ENCODE data around the gene PWP2. TPM values are rescaled to one million over a fixed set of nuclear protein-coding genes. Genes with fewer than 3 reads are reported as not detected.
"Not testable (repeated sequence)": the region's sequence is repeated elsewhere in the genome, so short reads cannot be mapped to it uniquely, and the experiment has no call there.

The PWP2 gene
- total RNA-seq, 1 donor from 2014 or later: 7.4 TPM

GRCh38 chr21:44094832-44095231, 12.4 kb upstream of the PWP2 start:
- no peak for DNase-seq
- peaks cover 8% of the 10 kb centered on the region for H3K4me1 ChIP-seq
- peaks cover 55% of the 10 kb centered on the region for H3K36me3 ChIP-seq
- no peak overlapping the region for H3K4me3 ChIP-seq
- H3K27me3 ChIP-seq (ENCODE audit: low read depth): no peaks in the 10 kb centered on the region
- H3K27ac ChIP-seq (replicated peaks): peak overlapping the region; percentile 82
- intact Hi-C loops (cut with micrococcal nuclease): no loop called here
- no peak for TF ChIP-seq CTCF (IDR thresholded peaks at IDR 0.05; ENCODE audit: borderline replicate concordance)
- no peaks in the 10 kb centered on the region for H3K9me3 ChIP-seq (replicated peaks)

- H3K27me3 ChIP-seq (ENCODE audit: low read depth); DNase-seq; H3K4me1 ChIP-seq; H3K4me3 ChIP-seq; H3K27ac ChIP-seq (replicated peaks); H3K9me3 ChIP-seq (replicated peaks); intact Hi-C loops (cut with micrococcal nuclease): not testable (repeated sequence)
- peaks cover 18% of the 10 kb centered on the region for H3K36me3 ChIP-seq
Observed at GRCh38 chr21:44098507-44098906, 8.7 kb upstream of the PWP2 start.

GRCh38 chr21:44098964-44099363, 8.2 kb upstream of the PWP2 start:
- H3K4me1 ChIP-seq; intact Hi-C loops (cut with micrococcal nuclease); H3K27ac ChIP-seq (replicated peaks); H3K27me3 ChIP-seq (ENCODE audit: low read depth); H3K9me3 ChIP-seq (replicated peaks); DNase-seq; H3K4me3 ChIP-seq: not testable (repeated sequence)
- H3K36me3 ChIP-seq: peaks cover 13% of the 10 kb centered on the region

GRCh38 chr21:44107589-44107988, 390 bp downstream of the PWP2 start:
- H3K4me1 ChIP-seq; H3K9me3 ChIP-seq (replicated peaks); DNase-seq; intact Hi-C loops (cut with micrococcal nuclease); H3K27me3 ChIP-seq (ENCODE audit: low read depth); H3K36me3 ChIP-seq: not testable (repeated sequence)
- H3K4me3 ChIP-seq: peak overlapping the region; percentile 61
- H3K27ac ChIP-seq (replicated peaks): peak overlapping the region; percentile 55

GRCh38 chr21:44113702-44114371, 6.6 kb downstream of the PWP2 start:
- H3K36me3 ChIP-seq; H3K4me1 ChIP-seq; intact Hi-C loops (cut with micrococcal nuclease); H3K27me3 ChIP-seq (ENCODE audit: low read depth); H3K9me3 ChIP-seq (replicated peaks); H3K4me3 ChIP-seq; H3K27ac ChIP-seq (replicated peaks); DNase-seq: not testable (repeated sequence)

DNA sequence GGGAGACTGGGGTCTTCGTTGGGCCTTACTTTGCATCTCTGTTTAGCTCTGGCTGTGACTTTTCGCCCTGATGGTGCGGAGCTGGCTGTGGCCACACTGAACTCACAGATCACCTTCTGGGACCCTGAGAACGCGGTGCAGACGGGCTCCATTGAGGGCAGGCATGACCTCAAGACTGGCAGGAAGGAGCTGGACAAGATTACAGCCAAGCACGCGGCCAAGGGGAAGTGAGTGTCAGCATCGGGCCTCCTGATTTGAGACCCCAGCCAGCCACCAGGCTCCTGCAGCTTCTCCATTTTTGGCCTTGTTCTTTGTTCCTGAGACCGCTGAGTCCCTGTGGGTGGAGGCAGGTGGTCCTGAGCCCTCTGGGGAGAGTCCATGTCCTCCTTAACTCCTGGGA, 14.9 kb downstream of the PWP2 start:
- DNase-seq; H3K27me3 ChIP-seq (ENCODE audit: low read depth); H3K9me3 ChIP-seq (replicated peaks); H3K4me1 ChIP-seq; H3K36me3 ChIP-seq; intact Hi-C loops (cut with micrococcal nuclease); H3K4me3 ChIP-seq; H3K27ac ChIP-seq (replicated peaks): not testable (repeated sequence)

- H3K36me3 ChIP-seq; H3K4me1 ChIP-seq; H3K27me3 ChIP-seq (ENCODE audit: low read depth); H3K9me3 ChIP-seq (replicated peaks); DNase-seq; H3K4me3 ChIP-seq; H3K27ac ChIP-seq (replicated peaks); intact Hi-C loops (cut with micrococcal nuclease): not testable (repeated sequence)
Observed at GRCh38 chr21:44127827-44128226, 20.6 kb downstream of the PWP2 start.

DNA sequence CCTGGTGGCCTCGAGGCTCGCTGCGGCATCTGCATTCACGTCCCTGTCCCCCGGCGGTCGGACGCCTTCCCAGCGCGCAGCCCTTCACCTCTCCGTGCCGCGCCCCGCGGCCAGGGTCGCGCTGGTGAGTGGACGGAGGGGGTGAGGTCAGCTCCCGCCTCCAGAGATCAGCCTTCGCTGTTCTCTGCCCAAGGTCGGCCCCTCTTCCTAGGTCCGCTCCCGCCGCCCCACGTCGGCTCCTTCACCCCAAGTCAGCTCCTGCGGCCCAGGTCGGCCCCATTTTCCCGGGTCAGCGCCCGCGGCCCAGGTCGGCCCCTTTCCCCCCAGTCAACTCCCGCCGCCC, 26.5 kb downstream of the PWP2 start:
- intact Hi-C loops (cut with micrococcal nuclease); H3K36me3 ChIP-seq; DNase-seq; H3K27me3 ChIP-seq (ENCODE audit: low read depth); H3K4me1 ChIP-seq; H3K9me3 ChIP-seq (replicated peaks): not testable (repeated sequence)
- peak overlapping the region; percentile 72 for H3K27ac ChIP-seq (replicated peaks)
- H3K4me3 ChIP-seq: peak overlapping the region; percentile 61

- H3K4me3 ChIP-seq; H3K36me3 ChIP-seq; H3K27ac ChIP-seq (replicated peaks); DNase-seq; H3K4me1 ChIP-seq; H3K9me3 ChIP-seq (replicated peaks); intact Hi-C loops (cut with micrococcal nuclease); H3K27me3 ChIP-seq (ENCODE audit: low read depth): not testable (repeated sequence)
Observed at GRCh38 chr21:44134732-44135131, 27.5 kb downstream of the PWP2 start.

GRCh38 chr21:44138039-44138438, 30.8 kb downstream of the PWP2 start:
- H3K27me3 ChIP-seq (ENCODE audit: low read depth); H3K9me3 ChIP-seq (replicated peaks); H3K4me3 ChIP-seq; DNase-seq; H3K36me3 ChIP-seq; intact Hi-C loops (cut with micrococcal nuclease); H3K4me1 ChIP-seq: not testable (repeated sequence)
- peak; percentile 27 for TF ChIP-seq CTCF (IDR thresholded peaks at IDR 0.05; ENCODE audit: borderline replicate concordance)
- peak overlapping the region; percentile 46 for H3K27ac ChIP-seq (replicated peaks)

GRCh38 chr21:44139787-44140551, 32.8 kb downstream of the PWP2 start:
- DNase-seq; H3K4me1 ChIP-seq; H3K4me3 ChIP-seq; H3K9me3 ChIP-seq (replicated peaks); H3K27me3 ChIP-seq (ENCODE audit: low read depth); H3K36me3 ChIP-seq; intact Hi-C loops (cut with micrococcal nuclease): not testable (repeated sequence)
- peak overlapping the region; percentile 75 for H3K27ac ChIP-seq (replicated peaks)

DNA sequence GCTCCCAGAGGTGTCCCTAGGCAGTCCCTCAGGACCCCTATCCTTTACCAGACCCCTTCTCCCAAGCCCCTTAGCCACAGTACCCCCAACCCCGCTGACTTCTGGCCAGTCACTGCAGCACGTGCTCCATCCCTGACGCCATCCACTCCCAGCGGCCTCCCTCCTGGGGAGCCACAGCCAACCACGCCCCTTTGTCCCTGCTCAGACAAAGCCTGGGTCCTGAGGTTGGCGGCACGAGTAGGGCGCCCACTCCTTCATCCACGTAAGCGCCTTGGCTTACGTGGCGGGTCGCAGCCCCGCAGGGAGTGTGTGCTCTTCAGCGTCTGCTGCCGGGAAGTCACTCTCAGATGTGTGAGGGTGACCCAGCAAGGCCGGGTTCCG, 33.3 kb downstream of the PWP2 start:
- H3K27me3 ChIP-seq (ENCODE audit: low read depth); intact Hi-C loops (cut with micrococcal nuclease); H3K4me1 ChIP-seq; H3K36me3 ChIP-seq; H3K27ac ChIP-seq (replicated peaks); DNase-seq; H3K9me3 ChIP-seq (replicated peaks); H3K4me3 ChIP-seq: not testable (repeated sequence)

Measured in left ventricle myocardium inferior (tissue), 1 donor.